Endothelial cell of umbilical vein (primary cell): ENCODE results near the gene SIRT3. TPM values are rescaled to one million over a fixed set of nuclear protein-coding genes. Genes with fewer than 3 reads are reported as not detected.

Experiments
- BruUV-seq: library from RNA; stranded (reverse); fragments of 400-500 nt; replicated peaks from 2 replicates; lab custom pipeline; 2021; lab: Mats Ljungman, UMichigan
- CTCF ChIA-PET: fragments of 300-600, 350-600 bp; sonication (Branson Sonifier 250); formaldehyde crosslinking; loops from one replicate; lab custom pipeline; 2021; ENCODE audit warnings: antibody characterized with exemption, inconsistent platforms; lab: Charles Lee
- POLR2A ChIA-PET: fragments of 300-600, 350-600 bp; sonication (Branson Sonifier 250); formaldehyde crosslinking; loops from one replicate; lab custom pipeline; 2021; ENCODE audit warnings: antibody characterized with exemption, inconsistent platforms; lab: Charles Lee
- DNase-seq: peaks from one replicate; pipeline ENCODE4 v3.0.0-alpha.2; 2011; ENCODE audit warnings: low read depth, low spot score
- FAIRE-seq: peaks from 2 replicates; lab custom pipeline; 2011; peaks lifted over from hg19 to GRCh38; lab: Jason Lieb, UNC
- H2AFZ ChIP-seq: 2 replicates; pipeline ENCODE4 v1.6.0; 2012; ENCODE audit warnings: low read depth, low read length, control low read depth, inconsistent platforms
- H3K27ac ChIP-seq: 2 replicates; pipeline ENCODE4 v1.5.1; 2011; ENCODE audit warnings: low read depth, mild to moderate bottlenecking, control low read depth, low read length, moderate library complexity; ENCODE audit not compliant: insufficient read depth
- H3K27me3 ChIP-seq, 2 experiments: 2 replicates each; pipeline versions ENCODE4 v1.6.0 to v1.6.1; 2011; ENCODE audit warnings: low read length in 2 of 2, mixed read lengths in 1 of 2; ENCODE audit not compliant: control insufficient read depth in 2 of 2, insufficient read depth in 2 of 2
- H3K36me3 ChIP-seq, 2 experiments: 2 replicates in 1 of 2; 3 replicates in 1 of 2; pipeline ENCODE4 v1.5.1; 2011; ENCODE audit warnings: low read length in 2 of 2, mild to moderate bottlenecking in 1 of 2, moderate library complexity in 1 of 2; ENCODE audit not compliant: control insufficient read depth in 2 of 2, insufficient read depth in 2 of 2; ENCODE audit errors: extremely low read depth in 1 of 2
- H3K4me1 ChIP-seq: 3 replicates; pipeline ENCODE4 v1.5.1; 2011; ENCODE audit warnings: mild to moderate bottlenecking, low read length; ENCODE audit not compliant: control insufficient read depth, insufficient read depth; ENCODE audit errors: extremely low read depth
- H3K4me2 ChIP-seq: 2 replicates; pipeline ENCODE4 v1.6.1; 2011; ENCODE audit warnings: low read length, control low read depth, mixed read lengths; ENCODE audit not compliant: insufficient read depth
- H3K4me3 ChIP-seq, 3 experiments: fragments of 200-600 bp in 1 of 3; sonication (generic), shearing (Covaris generic) in 1 of 3; replicated peaks in 1 of 3; 2 replicates each; pipeline ENCODE4 v1.5.1; 2011 to 2016; ENCODE audit warnings: control low read depth in 3 of 3, low read length in 3 of 3, mild to moderate bottlenecking in 2 of 3, inconsistent platforms in 1 of 3, low read depth in 1 of 3, moderate library complexity in 1 of 3; ENCODE audit not compliant: insufficient read depth in 1 of 3
- H3K79me2 ChIP-seq: 2 replicates; pipeline ENCODE4 v1.6.0; 2012; ENCODE audit warnings: low read length, inconsistent platforms; ENCODE audit not compliant: control insufficient read depth, insufficient read depth
- H3K9ac ChIP-seq: replicated peaks from 2 replicates; pipeline ENCODE3; 2011; ENCODE audit warnings: low read length, control low read depth; ENCODE audit not compliant: insufficient read depth; ENCODE audit errors: extremely low read depth
- H3K9me1 ChIP-seq: replicated peaks from 3 replicates; pipeline ENCODE4 v1.6.0; 2011; ENCODE audit warnings: mild to moderate bottlenecking, low read length; ENCODE audit not compliant: control insufficient read depth, insufficient read depth; ENCODE audit errors: extremely low read depth
- H3K9me3 ChIP-seq: replicated peaks from 2 replicates; pipeline ENCODE4 v1.5.1; 2012; ENCODE audit warnings: low read length, inconsistent platforms; ENCODE audit not compliant: control insufficient read depth, insufficient read depth
- H4K20me1 ChIP-seq: replicated peaks from 2 replicates; pipeline ENCODE3; 2011; ENCODE audit warnings: mild to moderate bottlenecking, low read length; ENCODE audit not compliant: control insufficient read depth, insufficient read depth; ENCODE audit errors: extremely low read depth
- EZH2 ChIP-seq: IDR thresholded peaks from 2 replicates; pipeline ENCODE4 v1.6.1; 2012; ENCODE audit warnings: borderline replicate concordance, low read depth, mild to moderate bottlenecking, moderate library complexity, low read length, inconsistent platforms; ENCODE audit not compliant: severe bottlenecking
- FOS ChIP-seq: IDR thresholded peaks from 2 replicates; pipeline ENCODE4 v1.6.1; 2011; ENCODE audit warnings: mild to moderate bottlenecking, low read length, moderate library complexity, borderline replicate concordance; ENCODE audit not compliant: insufficient read depth
- GATA2 ChIP-seq: IDR thresholded peaks from 2 replicates; pipeline ENCODE4 v1.7.0; 2011; ENCODE audit warnings: low read depth, mild to moderate bottlenecking, moderate library complexity, mixed read lengths, low read length; ENCODE audit not compliant: insufficient read length, insufficient read depth
- JUN ChIP-seq: IDR thresholded peaks from 2 replicates; pipeline ENCODE4 v1.6.1; 2011; ENCODE audit warnings: borderline replicate concordance, low read depth; ENCODE audit not compliant: insufficient read length, insufficient read depth
- MYC ChIP-seq: IDR thresholded peaks from one replicate; pipeline ENCODE4 v1.6.1; 2011; ENCODE audit warnings: mild to moderate bottlenecking, low read depth, low read length
- POLR2A ChIP-seq: IDR thresholded peaks from 2 replicates; pipeline ENCODE4 v1.6.1; 2012; ENCODE audit warnings: low read depth, mild to moderate bottlenecking, control low read depth, low read length
- POLR2AphosphoS5 ChIP-seq: IDR thresholded peaks from 2 replicates; pipeline ENCODE4 v1.6.1; 2012; ENCODE audit warnings: low read depth, mild to moderate bottlenecking, control low read depth, low read length, moderate library complexity; ENCODE audit not compliant: insufficient read depth
- dilution Hi-C: fragments of 300-500 bp; cut with MboI; formaldehyde crosslinking; loops from one replicate; pipeline ENCODE4 v1.15.0; 2019; ENCODE audit warnings: low sequenced_read_pairs; ENCODE audit not compliant: extremely low pct_ligation_motif_present
- intact Hi-C: fragments of 100-400 bp; cut with micrococcal nuclease; formaldehyde crosslinking; loops from one replicate; pipeline ENCODE4 v1.10.0; 2022
- polyA plus RNA-seq, 4 experiments: library from polyadenylated mRNA; depleted of rRNA in 3 of 4; stranded (reverse) in 3 of 4; unstranded in 1 of 4; fragments of >200 nt; gene quantifications; 2 replicates each; pipeline versions ENCODE4 v1.2.1 to v1.2.3, GENCODE V29; 2011 to 2012; ENCODE audit warnings: missing spikeins in 1 of 4
- total RNA-seq: library from RNA; stranded (reverse); gene quantifications from 2 replicates; pipeline ENCODE4 v1.2.3, GENCODE V29; 2021
- TF ChIP-seq, protein P1 (sequence below): IDR thresholded peaks from 2 replicates; pipeline ENCODE4 v1.6.1; 2011; ENCODE audit not compliant: insufficient read depth, insufficient read length
- TF ChIP-seq, protein P2 (sequence below), 2 donors: IDR thresholded peaks; 1 replicate in 1 of 2; 2 replicates in 1 of 2; pipeline ENCODE4 v1.5.1; 2011; ENCODE audit warnings: low read length in 2 of 2, mild to moderate bottlenecking in 2 of 2, moderate library complexity in 2 of 2, control low read depth in 1 of 2, inconsistent platforms in 1 of 2, low read depth in 1 of 2; ENCODE audit not compliant: insufficient read depth in 1 of 2; ENCODE audit errors: extremely low read depth in 1 of 2

Gene SIRT3
- total and polyA plus RNA-seq, 2 donors (not counting 3 experiments of a cell fraction or from before 2014, with no cell fraction given) = 12.0 to 18.3 TPM

GRCh38 chr11:251550-251949 is 15.4 kb upstream of the SIRT3 start:
- Histone ChIP-seq H3K27me3 (no peaks in the 10 kb centered on the region), H3K79me2 (no peaks in the 10 kb centered on the region), H3K4me3 (no peak overlapping the region), H3K27ac (no peak overlapping the region), H3K36me3 (peaks cover 18 to 40% of the 10 kb centered on the region in 2 experiments), H2AFZ (no peak overlapping the region), H3K4me2 (no peak overlapping the region), H3K9me3 (no peaks in the 10 kb centered on the region), H3K9me1 (no peaks in the 10 kb centered on the region), H3K4me1 (no peaks in the 10 kb centered on the region), H3K9ac (no peak overlapping the region), H4K20me1 (no peaks in the 10 kb centered on the region)
- ChIA-PET POLR2A (no interaction called here), CTCF (interaction anchor here (0.7 to 5.0 kb wide), 18 partner anchors 10 to 199 kb away, joined by 3 to 71 read pairs (median 10); partner anchors contain the start of genes PSMD13 and PTDSS2)
- no TSS peak for BruUV-seq
- intact Hi-C loops = loop anchor here (2.0 to 5.0 kb wide), 2 partner anchors 105 to 196 kb away; no protein-coding TSS in a partner anchor
- TF ChIP-seq, protein P1, sequence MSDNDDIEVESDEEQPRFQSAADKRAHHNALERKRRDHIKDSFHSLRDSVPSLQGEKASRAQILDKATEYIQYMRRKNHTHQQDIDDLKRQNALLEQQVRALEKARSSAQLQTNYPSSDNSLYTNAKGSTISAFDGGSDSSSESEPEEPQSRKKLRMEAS = no peak
- TF ChIP-seq GATA2 (no peak), FOS (no peak), POLR2AphosphoS5 (no peak), JUN (no peak), MYC (no peak), EZH2 (no peak), POLR2A (no peak)
- TF ChIP-seq, protein P2, sequence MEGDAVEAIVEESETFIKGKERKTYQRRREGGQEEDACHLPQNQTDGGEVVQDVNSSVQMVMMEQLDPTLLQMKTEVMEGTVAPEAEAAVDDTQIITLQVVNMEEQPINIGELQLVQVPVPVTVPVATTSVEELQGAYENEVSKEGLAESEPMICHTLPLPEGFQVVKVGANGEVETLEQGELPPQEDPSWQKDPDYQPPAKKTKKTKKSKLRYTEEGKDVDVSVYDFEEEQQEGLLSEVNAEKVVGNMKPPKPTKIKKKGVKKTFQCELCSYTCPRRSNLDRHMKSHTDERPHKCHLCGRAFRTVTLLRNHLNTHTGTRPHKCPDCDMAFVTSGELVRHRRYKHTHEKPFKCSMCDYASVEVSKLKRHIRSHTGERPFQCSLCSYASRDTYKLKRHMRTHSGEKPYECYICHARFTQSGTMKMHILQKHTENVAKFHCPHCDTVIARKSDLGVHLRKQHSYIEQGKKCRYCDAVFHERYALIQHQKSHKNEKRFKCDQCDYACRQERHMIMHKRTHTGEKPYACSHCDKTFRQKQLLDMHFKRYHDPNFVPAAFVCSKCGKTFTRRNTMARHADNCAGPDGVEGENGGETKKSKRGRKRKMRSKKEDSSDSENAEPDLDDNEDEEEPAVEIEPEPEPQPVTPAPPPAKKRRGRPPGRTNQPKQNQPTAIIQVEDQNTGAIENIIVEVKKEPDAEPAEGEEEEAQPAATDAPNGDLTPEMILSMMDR (IDR thresholded peaks at IDR 0.05; ENCODE audit: extremely low read depth in 1 of 2, insufficient read depth in 1 of 2, low read depth in 1 of 2, low read length in 2 of 2) = no peak
- dilution Hi-C loops = no loop called here
- FAIRE-seq (no peak), DNase-seq (no peak)
